Mesenchymal stem cell (in vitro differentiated cells and primary cell): ENCODE data around the gene PLAGL1.
"Not testable (repeated sequence)": the region's sequence is repeated elsewhere in the genome, so short reads cannot be mapped to it uniquely, and the experiment has no call there.

Experiments used
- DNase-seq: peaks from one replicate; pipeline ENCODE4 v3.0.0-alpha.2; 2013
- H2AFZ ChIP-seq: one replicate; pipeline ENCODE4 v1.6.1; 2013; ENCODE audit warnings: low read depth, mild to moderate bottlenecking, control low read depth, inconsistent platforms, low read length, moderate library complexity
- H2AK5ac ChIP-seq: 2 replicates; pipeline ENCODE4 v1.6.1; 2013; ENCODE audit warnings: low read length, moderate library complexity, mild to moderate bottlenecking, inconsistent platforms; ENCODE audit not compliant: severe bottlenecking
- H2BK120ac ChIP-seq: one replicate; pipeline ENCODE4 v1.6.1; 2013; ENCODE audit warnings: low read depth, mild to moderate bottlenecking, inconsistent platforms, low read length, moderate library complexity
- H2BK12ac ChIP-seq, 2 experiments: one replicate each; pipeline ENCODE4 v1.6.1; 2013; ENCODE audit warnings: inconsistent platforms in 2 of 2, low read length in 2 of 2, mild to moderate bottlenecking in 2 of 2, moderate library complexity in 2 of 2, control low read depth in 1 of 2
- H2BK15ac ChIP-seq: one replicate; pipeline ENCODE4 v1.6.1; 2013; ENCODE audit warnings: mild to moderate bottlenecking, low read depth, inconsistent platforms; ENCODE audit not compliant: poor library complexity, severe bottlenecking
- H2BK5ac ChIP-seq: 2 replicates; pipeline ENCODE4 v1.6.1; 2013; ENCODE audit warnings: low read depth, mild to moderate bottlenecking, low read length, control low read depth, inconsistent platforms; ENCODE audit not compliant: poor library complexity, severe bottlenecking
- H3K14ac ChIP-seq, 2 experiments: one replicate each; pipeline ENCODE4 v1.6.1; 2013; ENCODE audit warnings: inconsistent platforms in 2 of 2, low read length in 2 of 2, control low read depth in 1 of 2, mild to moderate bottlenecking in 1 of 2, moderate library complexity in 1 of 2
- H3K18ac ChIP-seq, 2 experiments: one replicate each; pipeline ENCODE4 v1.6.1; 2013; ENCODE audit warnings: inconsistent platforms in 2 of 2, low read length in 2 of 2, control low read depth in 1 of 2, low read depth in 1 of 2, mild to moderate bottlenecking in 1 of 2
- H3K23ac ChIP-seq, 2 experiments: one replicate each; pipeline ENCODE4 v1.6.1; 2013; ENCODE audit warnings: inconsistent platforms in 2 of 2, low read length in 2 of 2, mild to moderate bottlenecking in 2 of 2, moderate library complexity in 2 of 2, control low read depth in 1 of 2
- H3K27ac ChIP-seq: 2 replicates; pipeline ENCODE4 v1.5.1; 2013; ENCODE audit warnings: mild to moderate bottlenecking, moderate library complexity, low read length, control low read depth, inconsistent platforms; ENCODE audit not compliant: poor library complexity, severe bottlenecking
- H3K27me3 ChIP-seq, 2 experiments: 2 replicates each; pipeline versions ENCODE4 v1.6.1 to v1.7.0; 2013; ENCODE audit warnings: low read length in 2 of 2, mild to moderate bottlenecking in 2 of 2, moderate library complexity in 2 of 2, control low read depth in 1 of 2, inconsistent platforms in 1 of 2; ENCODE audit not compliant: control insufficient read depth in 1 of 2, insufficient read depth in 1 of 2
- H3K36me3 ChIP-seq, 2 experiments: 2 replicates each; pipeline versions ENCODE4 v1.6.1 to v1.7.0; 2013; ENCODE audit warnings: low read length in 2 of 2, control low read depth in 1 of 2, inconsistent platforms in 1 of 2, low read depth in 1 of 2, mild to moderate bottlenecking in 1 of 2; ENCODE audit not compliant: insufficient read depth in 2 of 2, control insufficient read depth in 1 of 2
- H3K4ac ChIP-seq, 2 experiments: one replicate each; pipeline ENCODE4 v1.6.1; 2013; ENCODE audit warnings: inconsistent platforms in 2 of 2, low read length in 2 of 2, mild to moderate bottlenecking in 2 of 2, moderate library complexity in 2 of 2, control low read depth in 1 of 2, low read depth in 1 of 2
- H3K4me1 ChIP-seq: 2 replicates; pipeline ENCODE4 v1.6.1; 2013; ENCODE audit warnings: low read depth, low read length, control low read depth; ENCODE audit not compliant: control insufficient read depth, insufficient read depth
- H3K4me2 ChIP-seq: 2 replicates; pipeline ENCODE4 v1.6.1; 2013; ENCODE audit warnings: low read length, mild to moderate bottlenecking, inconsistent platforms; ENCODE audit not compliant: poor library complexity, severe bottlenecking
- H3K4me3 ChIP-seq, 2 experiments: 2 replicates each; pipeline versions ENCODE4 v1.5.1 to v1.7.0; 2013; ENCODE audit warnings: low read length in 2 of 2, mild to moderate bottlenecking in 2 of 2, control low read depth in 1 of 2, low read depth in 1 of 2; ENCODE audit not compliant: insufficient read depth in 1 of 2
- H3K79me1 ChIP-seq: replicated peaks from 2 replicates; pipeline ENCODE4 v1.6.1; 2013; ENCODE audit warnings: mild to moderate bottlenecking, control low read depth, low read length, inconsistent platforms; ENCODE audit not compliant: poor library complexity, severe bottlenecking
- H3K9ac ChIP-seq: 2 replicates; pipeline ENCODE4 v1.7.0; 2013; ENCODE audit warnings: mild to moderate bottlenecking, low read length, moderate library complexity
- H3K9me3 ChIP-seq: 2 replicates; pipeline ENCODE4 v1.7.0; 2013; ENCODE audit warnings: mild to moderate bottlenecking, low read length; ENCODE audit not compliant: control insufficient read depth
- H4K8ac ChIP-seq: one replicate; pipeline ENCODE4 v1.6.1; 2013; ENCODE audit warnings: inconsistent platforms, mild to moderate bottlenecking, low read length, moderate library complexity
- H4K91ac ChIP-seq: one replicate; pipeline ENCODE4 v1.6.1; 2013; ENCODE audit warnings: mild to moderate bottlenecking, low read length, inconsistent platforms
- WGBS: methylation state at CpG from one replicate; pipeline ENCODE4 v1.1.7; 2013; ENCODE audit warnings: mixed read lengths; 5-methylcytosine and 5-hydroxymethylcytosine counted together

PLAGL1 gene

GRCh38 chr6:143934331-143934730 lies 73.7 kb downstream of the PLAGL1 start:
- Histone ChIP-seq H2BK12ac (no peak overlapping the region), H3K27me3 (no peaks in the 10 kb centered on the region), H3K14ac (no peak overlapping the region), H2AK5ac (no peak overlapping the region), H3K4me3 (no peak overlapping the region), H3K4me1 (no peaks in the 10 kb centered on the region), H2BK5ac (no peak overlapping the region), H3K9me3 (peaks cover 8% of the 10 kb centered on the region), H3K18ac (no peak overlapping the region), H2AFZ (no peak overlapping the region), H3K4me2 (no peak overlapping the region), H3K4ac (no peak overlapping the region), H3K23ac (no peak overlapping the region), H4K8ac (no peak overlapping the region), H2BK120ac (no peak overlapping the region), H4K91ac (no peak overlapping the region), H3K79me1 (no peaks in the 10 kb centered on the region), H3K9ac (no peak overlapping the region), H3K27ac (no peak overlapping the region), H3K36me3 (no peaks in the 10 kb centered on the region), H2BK15ac (no peak overlapping the region)
- 98% methylated on average over 1 of the region's 1 CpG for WGBS
- no peak for DNase-seq

- H3K4me2 ChIP-seq = no peak overlapping the region
- H2BK15ac ChIP-seq = no peak overlapping the region
- no peak overlapping the region for H3K18ac ChIP-seq
- no peak overlapping the region for H3K9ac ChIP-seq
- no peak overlapping the region for H4K8ac ChIP-seq
- H3K4me1 ChIP-seq = no peaks in the 10 kb centered on the region
- H2AK5ac ChIP-seq = no peak overlapping the region
- H3K36me3 ChIP-seq = no peaks in the 10 kb centered on the region
- H3K4ac ChIP-seq = no peak overlapping the region
- H2BK120ac ChIP-seq = no peak overlapping the region
- no peak overlapping the region for H2BK5ac ChIP-seq
- no peak overlapping the region for H4K91ac ChIP-seq
- no peaks in the 10 kb centered on the region for H3K27me3 ChIP-seq
- no peak overlapping the region for H3K23ac ChIP-seq
- no peak overlapping the region for H3K4me3 ChIP-seq
- H2AFZ ChIP-seq = no peak overlapping the region
- H3K14ac ChIP-seq = no peak overlapping the region
- DNase-seq = no peak
- no peak overlapping the region for H2BK12ac ChIP-seq
- peaks cover 8% of the 10 kb centered on the region for H3K9me3 ChIP-seq
- H3K27ac ChIP-seq = no peak overlapping the region
- H3K79me1 ChIP-seq = no peaks in the 10 kb centered on the region
Measured at GRCh38 chr6:143929975-143930374, 78.1 kb downstream of the PLAGL1 start.

DNA sequence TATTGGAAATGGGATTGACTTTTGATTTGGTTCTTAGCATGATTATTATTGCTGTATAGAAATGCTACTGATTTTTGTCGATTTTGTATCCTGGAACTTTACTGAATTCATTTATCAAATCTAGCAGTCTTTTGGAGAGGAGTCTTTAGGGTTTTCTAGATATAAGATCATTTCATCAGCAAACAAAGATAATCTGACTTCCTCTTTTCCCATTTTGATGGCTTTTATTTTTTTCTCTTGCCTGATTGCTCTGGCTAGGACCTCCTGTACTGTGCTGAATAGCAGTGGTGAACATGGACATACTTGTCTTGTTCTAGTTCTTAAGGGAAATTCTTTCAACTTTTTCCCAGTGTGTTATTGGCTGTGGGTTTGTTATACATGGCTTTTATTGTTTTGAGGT lies 79.2 kb downstream of the PLAGL1 start:
- Histone ChIP-seq H2AK5ac (no peak overlapping the region), H3K14ac (no peak overlapping the region), H3K9me3 (peaks cover 8% of the 10 kb centered on the region), H3K18ac (no peak overlapping the region), H3K27ac (no peak overlapping the region), H2BK5ac (no peak overlapping the region), H3K4ac (no peak overlapping the region), H2BK120ac (no peak overlapping the region), H3K27me3 (no peaks in the 10 kb centered on the region), H4K91ac (no peak overlapping the region), H2BK12ac (no peak overlapping the region), H3K36me3 (no peaks in the 10 kb centered on the region), H3K4me2 (no peak overlapping the region), H2BK15ac (no peak overlapping the region), H3K4me3 (no peak overlapping the region), H3K79me1 (no peaks in the 10 kb centered on the region), H2AFZ (no peak overlapping the region), H3K4me1 (no peaks in the 10 kb centered on the region), H3K9ac (no peak overlapping the region), H4K8ac (no peak overlapping the region), H3K23ac (no peak overlapping the region)
- no peak for DNase-seq
- 80% methylated on average over 1 of the region's 1 CpG for WGBS

DNA sequence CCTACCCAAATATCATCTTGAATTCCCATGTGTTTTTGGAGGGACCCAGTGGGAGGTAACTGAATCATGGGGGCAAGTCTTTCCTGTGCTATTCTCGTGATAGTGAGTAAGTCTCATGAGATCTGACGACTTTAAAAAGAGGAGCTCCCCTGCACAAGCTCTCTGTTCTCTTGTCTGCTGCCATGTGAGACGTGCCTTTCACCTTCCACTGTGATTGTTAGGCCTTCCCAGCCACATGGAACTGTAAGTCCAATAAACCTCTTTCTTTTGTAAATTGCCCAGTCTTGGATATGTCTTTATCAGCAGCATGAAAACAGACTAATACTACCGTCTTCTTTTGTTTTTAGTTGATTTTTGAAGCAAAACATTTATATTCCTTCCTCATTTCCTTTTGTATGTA lies 91.0 kb downstream of the PLAGL1 start:
- not testable (repeated sequence) for DNase-seq

More for the DNA sequence above, 91.0 kb downstream of the PLAGL1 start:
- H3K4me1 ChIP-seq, H3K79me1 ChIP-seq, H3K4me2 ChIP-seq, H4K91ac ChIP-seq, H2BK120ac ChIP-seq, H2BK5ac ChIP-seq, H3K9ac ChIP-seq, H2BK12ac ChIP-seq, H2AK5ac ChIP-seq, H2AFZ ChIP-seq, H3K27ac ChIP-seq, H3K4me3 ChIP-seq, H3K23ac ChIP-seq, H4K8ac ChIP-seq, H3K18ac ChIP-seq, H3K36me3 ChIP-seq, H3K4ac ChIP-seq, H3K27me3 ChIP-seq, H2BK15ac ChIP-seq, H3K14ac ChIP-seq: not testable (repeated sequence)
- peaks cover 38% of the 10 kb centered on the region for H3K9me3 ChIP-seq
- 82% methylated on average over 3 of the region's 4 CpGs for WGBS
